PC-9 (cell line): ENCODE data around the gene CLIC1. TPM values are rescaled to one million over a fixed set of nuclear protein-coding genes. Genes with fewer than 3 reads are reported as not detected.

ENCODE experiments used
- BruUV-seq: library from RNA; stranded (reverse); fragments of 400-500 nt; replicated peaks from 2 replicates; lab custom pipeline; 2021; lab: Mats Ljungman, UMichigan
- CTCF ChIA-PET: fragments of 300-600 bp; sonication (Branson Sonifier 250); formaldehyde crosslinking; loops from one replicate; lab custom pipeline; 2022; ENCODE audit warnings: antibody characterized with exemption; lab: Charles Lee
- POLR2A ChIA-PET: fragments of 300-600 bp; sonication (Branson Sonifier 250); formaldehyde crosslinking; loops from one replicate; lab custom pipeline; 2022; ENCODE audit warnings: antibody characterized with exemption; ENCODE audit not compliant: unreplicated experiment; lab: Charles Lee
- DNase-seq, 2 experiments: peaks; one replicate each; pipeline versions ENCODE4 v3.0.0 to v3.0.0-alpha.2; 2015 to 2022; ENCODE audit warnings: mixed read lengths in 1 of 2
- H2AFZ ChIP-seq: fragments of 200-600 bp; sonication (generic); 2 replicates; pipeline ENCODE4 v1.8.1; 2017; ENCODE audit warnings: antibody characterized with exemption
- H3F3A ChIP-seq: fragments of 200-600 bp; sonication (generic); 2 replicates; pipeline ENCODE4 v1.8.1; 2017; ENCODE audit warnings: antibody characterized with exemption, mild to moderate bottlenecking, low read depth; ENCODE audit not compliant: insufficient read depth
- H3K27ac ChIP-seq: fragments of 200-600 bp; sonication (generic); 2 replicates; pipeline ENCODE4 v1.6.1; 2016; ENCODE audit warnings: mixed run types
- H3K27me3 ChIP-seq: fragments of 200-600 bp; sonication (generic); 2 replicates; pipeline ENCODE4 v1.6.1; 2016; ENCODE audit warnings: low read depth, mixed run types; ENCODE audit not compliant: insufficient read depth
- H3K36me3 ChIP-seq: fragments of 200-600 bp; sonication (generic); 2 replicates; pipeline ENCODE4 v1.6.1; 2016; ENCODE audit warnings: low read depth, mixed run types
- H3K4me1 ChIP-seq: fragments of 200-600 bp; sonication (generic); replicated peaks from 2 replicates; pipeline ENCODE4 v1.6.1; 2016; ENCODE audit warnings: mixed run types; ENCODE audit not compliant: insufficient read depth
- H3K4me2 ChIP-seq: fragments of 200-600 bp; sonication (generic); 2 replicates; pipeline ENCODE4 v1.6.1; 2017; ENCODE audit warnings: mixed run types
- H3K4me3 ChIP-seq: fragments of 200-600 bp; sonication (generic); 2 replicates; pipeline ENCODE4 v1.6.1; 2016; ENCODE audit warnings: mixed run types
- H3K79me2 ChIP-seq: fragments of 200-600 bp; sonication (generic); 2 replicates; pipeline ENCODE4 v1.6.1; 2017; ENCODE audit warnings: low read depth, mixed run types
- H3K9me2 ChIP-seq: fragments of 200-600 bp; sonication (generic); 2 replicates; pipeline ENCODE4 v1.8.1; 2017; ENCODE audit warnings: mild to moderate bottlenecking; ENCODE audit not compliant: insufficient read depth
- H3K9me3 ChIP-seq: fragments of 200-600 bp; sonication (generic); 2 replicates; pipeline ENCODE4 v1.8.1; 2016; ENCODE audit warnings: low read depth; ENCODE audit not compliant: insufficient read depth
- H4K20me1 ChIP-seq: fragments of 200-600 bp; sonication (generic); 2 replicates; pipeline ENCODE4 v1.8.1; 2017; ENCODE audit not compliant: insufficient read depth
- CTCF ChIP-seq: fragments of 200-600 bp; sonication (generic); conservative IDR thresholded peaks from 2 replicates; pipeline ENCODE4 v1.6.1; 2017; ENCODE audit warnings: mixed run types, antibody characterized with exemption, mild to moderate bottlenecking, moderate library complexity
- EZH2 ChIP-seq: fragments of 200-600 bp; sonication (generic); IDR thresholded peaks from 2 replicates; pipeline ENCODE4 v1.8.0; 2017; ENCODE audit warnings: antibody characterized with exemption, low read depth
- intact Hi-C: fragments of 100-400 bp; cut with micrococcal nuclease; formaldehyde crosslinking; loops from one replicate; pipeline ENCODE4 v1.10.0; 2022; ENCODE audit not compliant: unreplicated experiment
- total RNA-seq: library from RNA; stranded (reverse); gene quantifications from 2 replicates; pipeline ENCODE4 v1.2.3, GENCODE V29; 2021

Gene CLIC1
- total RNA-seq, 1 experiment from 2014 or later: 599 TPM

GRCh38 chr6:31744422-31744821 lies 8.1 kb upstream of the CLIC1 start:
- H3K4me3 ChIP-seq: no peak overlapping the region
- H3K36me3 ChIP-seq: peaks cover 12% of the 10 kb centered on the region; the same call in 1 of the 2 replicates
- POLR2A ChIA-PET: interaction anchor here (1.5 kb wide), 1 partner anchor 19 kb away, joined by 6 read pairs; no protein-coding TSS in a partner anchor
- H3K9me2 ChIP-seq: no peaks in the 10 kb centered on the region
- H3F3A ChIP-seq: peaks cover 31% of the 10 kb centered on the region; the same call in 1 of the 2 replicates
- H3K9me3 ChIP-seq: no peaks in the 10 kb centered on the region
- TF ChIP-seq CTCF (no peak), EZH2 (no peak)
- no peaks in the 10 kb centered on the region for H4K20me1 ChIP-seq
- no peak overlapping the region for H2AFZ ChIP-seq
- H3K27ac ChIP-seq: no peak overlapping the region
- intact Hi-C loops: no loop called here
- CTCF ChIA-PET: no interaction called here
- no peak for DNase-seq
- H3K27me3 ChIP-seq: no peaks in the 10 kb centered on the region
- H3K79me2 ChIP-seq: peaks cover 7% of the 10 kb centered on the region; the same call in 1 of the 2 replicates
- BruUV-seq: no TSS peak
- H3K4me2 ChIP-seq: no peak overlapping the region
- H3K4me1 ChIP-seq: peaks cover 25% of the 10 kb centered on the region

GRCh38 chr6:31742894-31743293 lies 6.6 kb upstream of the CLIC1 start:
- Histone ChIP-seq H3K36me3 (peaks cover 12% of the 10 kb centered on the region; the same call in 1 of the 2 replicates), H3K9me2 (no peaks in the 10 kb centered on the region), H3K9me3 (no peaks in the 10 kb centered on the region), H3K27me3 (no peaks in the 10 kb centered on the region), H3K4me2 (no peak overlapping the region), H3K4me3 (no peak overlapping the region), H4K20me1 (no peaks in the 10 kb centered on the region), H3K4me1 (peaks cover 37% of the 10 kb centered on the region), H3K79me2 (peaks cover 7% of the 10 kb centered on the region; the same call in 1 of the 2 replicates), H2AFZ (no peak overlapping the region), H3F3A (peaks cover 38% of the 10 kb centered on the region), H3K27ac (no peak overlapping the region)
- intact Hi-C loops: no loop called here
- no peak for DNase-seq
- ChIA-PET CTCF (no interaction called here), POLR2A (no interaction called here)
- no peak for TF ChIP-seq CTCF
- no peak for TF ChIP-seq EZH2
- BruUV-seq: no TSS peak

- Histone ChIP-seq H4K20me1 (no peaks in the 10 kb centered on the region), H3K27ac (no peak overlapping the region), H3K27me3 (no peaks in the 10 kb centered on the region), H3K4me3 (no peak overlapping the region), H3K4me1 (peaks cover 37% of the 10 kb centered on the region), H3K9me3 (no peaks in the 10 kb centered on the region), H3K79me2 (peaks cover 9% of the 10 kb centered on the region), H3K9me2 (no peaks in the 10 kb centered on the region), H3K4me2 (no peak overlapping the region), H2AFZ (no peak overlapping the region), H3K36me3 (peaks cover 12% of the 10 kb centered on the region; the same call in 1 of the 2 replicates), H3F3A (peaks cover 33% of the 10 kb centered on the region)
- TF ChIP-seq CTCF (no peak), EZH2 (no peak)
- intact Hi-C loops: no loop called here
- ChIA-PET CTCF (interaction anchor here (0.5 kb wide), 1 partner anchor 88 kb away, joined by 8 read pairs; no protein-coding TSS in a partner anchor), POLR2A (interaction anchor here (0.6 kb wide), 1 partner anchor 341 kb away, joined by 4 read pairs; no protein-coding TSS in a partner anchor)
- no TSS peak for BruUV-seq
- DNase-seq: no peak
Observed at GRCh38 chr6:31741815-31742214, 5.5 kb upstream of the CLIC1 start.
